ENCODE measurements around the gene POLN. TPM values are rescaled to one million over a fixed set of nuclear protein-coding genes. Genes with fewer than 3 reads are reported as not detected.

The POLN gene
- total RNA-seq, 2 donors from 2014 or later: 3.8 to 15.2 TPM

GRCh38 chr4:2179717-2180116 is 62.2 kb downstream of the POLN start:
- H3K9me3 ChIP-seq: no peaks in the 10 kb centered on the region
- intact Hi-C loops (cut with DNase I): no loop called here
- H3K36me3 ChIP-seq: no peaks in the 10 kb centered on the region
- H3K27me3 ChIP-seq (replicated peaks; ENCODE audit: insufficient read depth): no peaks in the 10 kb centered on the region
- no peak for TF ChIP-seq POLR2AphosphoS5 (IDR thresholded peaks at IDR 0.05)
- no peak for TF ChIP-seq CTCF (IDR thresholded peaks at IDR 0.05)
- no peak for TF ChIP-seq POLR2A (IDR thresholded peaks at IDR 0.05)
- DNase-seq (ENCODE audit: low spot score): no peak
- no peaks in the 10 kb centered on the region for H3K4me1 ChIP-seq (replicated peaks)
- no peak overlapping the region for H3K4me3 ChIP-seq
- 58% methylated on average over 7 of the region's 7 CpGs for WGBS
- H3K27ac ChIP-seq: no peak overlapping the region

- intact Hi-C loops (cut with DNase I): no loop called here
These were observed 62.9 kb downstream of the POLN start for GRCh38 chr4:2178986-2179385.

GRCh38 chr4:2177443-2178093 is 64.4 kb downstream of the POLN start:
- 89% methylated on average over 3 of the region's 4 CpGs for WGBS
- Histone ChIP-seq H3K36me3 (no peaks in the 10 kb centered on the region), H3K9me3 (no peaks in the 10 kb centered on the region), H3K4me3 (no peak overlapping the region), H3K27me3 (replicated peaks; ENCODE audit: insufficient read depth) (no peaks in the 10 kb centered on the region), H3K4me1 (replicated peaks) (no peaks in the 10 kb centered on the region), H3K27ac (no peak overlapping the region)
- no peak for DNase-seq (ENCODE audit: low spot score)
- intact Hi-C loops (cut with DNase I): no loop called here
- TF ChIP-seq POLR2AphosphoS5 (IDR thresholded peaks at IDR 0.05) (no peak), POLR2A (IDR thresholded peaks at IDR 0.05) (no peak), CTCF (IDR thresholded peaks at IDR 0.05) (no peak)

More at GRCh38 chr4:2178986-2179385, 62.9 kb downstream of the POLN start:
- no peak for DNase-seq (ENCODE audit: low spot score)
- no peak for TF ChIP-seq POLR2A (IDR thresholded peaks at IDR 0.05)
- no peak for TF ChIP-seq CTCF (IDR thresholded peaks at IDR 0.05)
- no peak for TF ChIP-seq POLR2AphosphoS5 (IDR thresholded peaks at IDR 0.05)
- Histone ChIP-seq H3K36me3 (no peaks in the 10 kb centered on the region), H3K27ac (no peak overlapping the region), H3K27me3 (replicated peaks; ENCODE audit: insufficient read depth) (no peaks in the 10 kb centered on the region), H3K9me3 (no peaks in the 10 kb centered on the region), H3K4me1 (replicated peaks) (no peaks in the 10 kb centered on the region), H3K4me3 (no peak overlapping the region)
- 92% methylated on average over 1 of the region's 1 CpG for WGBS

- no peak overlapping the region for H3K4me3 ChIP-seq
- no peaks in the 10 kb centered on the region for H3K9me3 ChIP-seq
- H3K36me3 ChIP-seq: no peaks in the 10 kb centered on the region
- intact Hi-C loops (cut with DNase I): no loop called here
- no peaks in the 10 kb centered on the region for H3K4me1 ChIP-seq (replicated peaks)
- WGBS: 76% methylated on average over 9 of the region's 9 CpGs
- H3K27me3 ChIP-seq (replicated peaks; ENCODE audit: insufficient read depth): no peaks in the 10 kb centered on the region
- H3K27ac ChIP-seq: no peak overlapping the region
- no peak for TF ChIP-seq CTCF (IDR thresholded peaks at IDR 0.05)
- no peak for TF ChIP-seq POLR2A (IDR thresholded peaks at IDR 0.05)
- TF ChIP-seq POLR2AphosphoS5 (IDR thresholded peaks at IDR 0.05): no peak
- DNase-seq (ENCODE audit: low spot score): no peak
These were observed 65.8 kb downstream of the POLN start for GRCh38 chr4:2175990-2176698.

GRCh38 chr4:2174061-2174460 is 67.9 kb downstream of the POLN start:
- no peaks in the 10 kb centered on the region for H3K27me3 ChIP-seq (replicated peaks; ENCODE audit: insufficient read depth)
- no peak overlapping the region for H3K4me3 ChIP-seq
- H3K4me1 ChIP-seq (replicated peaks): no peaks in the 10 kb centered on the region
- H3K27ac ChIP-seq: no peak overlapping the region
- intact Hi-C loops (cut with DNase I): no loop called here
- no peaks in the 10 kb centered on the region for H3K9me3 ChIP-seq
- DNase-seq (ENCODE audit: low spot score): no peak
- TF ChIP-seq POLR2A (IDR thresholded peaks at IDR 0.05) (no peak), POLR2AphosphoS5 (IDR thresholded peaks at IDR 0.05) (no peak)
- H3K36me3 ChIP-seq: no peaks in the 10 kb centered on the region
- 94% methylated on average over 6 of the region's 6 CpGs for WGBS
